HEK293 (cell line): ENCODE measurements around the gene LRP1-AS.

Source experiments
- HIC1 ChIP-seq: fragments of 450-650 bp; formaldehyde crosslinking; IDR thresholded peaks from 2 replicates; pipeline ENCODE4 v1.5.1; 2016; ENCODE audit warnings: missing biosample characterization, missing genetic modification characterization
- PRDM1 ChIP-seq: fragments of 450-650 bp; formaldehyde crosslinking; IDR thresholded peaks from 2 replicates; pipeline ENCODE4; 2016; ENCODE audit warnings: missing biosample characterization, missing genetic modification characterization
- PRDM4 ChIP-seq: fragments of 450-650 bp; formaldehyde crosslinking; IDR thresholded peaks from 2 replicates; pipeline ENCODE4 v1.5.1; 2017; ENCODE audit warnings: missing biosample characterization, missing genetic modification characterization
- REST ChIP-seq: fragments of 450-650 bp; formaldehyde crosslinking; IDR thresholded peaks from 2 replicates; pipeline ENCODE4 v1.5.1; 2016; ENCODE audit warnings: missing biosample characterization, missing genetic modification characterization
- WT1 ChIP-seq: fragments of 450-650 bp; formaldehyde crosslinking; IDR thresholded peaks from 2 replicates; pipeline ENCODE4 v1.5.1; 2016; ENCODE audit warnings: missing biosample characterization, missing genetic modification characterization
- ZBTB7A ChIP-seq: fragments of 450-650 bp; formaldehyde crosslinking; IDR thresholded peaks from 2 replicates; pipeline ENCODE4 v1.5.1; 2016; ENCODE audit warnings: low read depth, missing biosample characterization, missing genetic modification characterization
- ZFP69B ChIP-seq: fragments of 450-650 bp; formaldehyde crosslinking; IDR thresholded peaks from 2 replicates; pipeline ENCODE4 v1.5.1; 2016; ENCODE audit warnings: missing biosample characterization, missing genetic modification characterization
- ZNF112 ChIP-seq: fragments of 450-650 bp; formaldehyde crosslinking; IDR thresholded peaks from 2 replicates; pipeline ENCODE4 v1.5.0; 2017; ENCODE audit warnings: missing biosample characterization, missing genetic modification characterization
- ZNF140 ChIP-seq: fragments of 450-650 bp; formaldehyde crosslinking; IDR thresholded peaks from 2 replicates; pipeline ENCODE4 v1.5.1; 2016; ENCODE audit warnings: missing biosample characterization, missing genetic modification characterization
- ZNF26 ChIP-seq: fragments of 450-650 bp; formaldehyde crosslinking; IDR thresholded peaks from 2 replicates; pipeline ENCODE4 v1.5.1; 2016; ENCODE audit warnings: missing biosample characterization, missing genetic modification characterization
- ZNF274 ChIP-seq, 2 experiments: fragments of 200-500 bp in 1 of 2; fragments of 450-650 bp in 1 of 2; sonication (Bioruptor generic) in 1 of 2; formaldehyde crosslinking in 1 of 2; IDR thresholded peaks; 2 replicates each; pipeline versions ENCODE4 v1.5.1 to v1.6.1; 2014 to 2016; ENCODE audit warnings: borderline replicate concordance in 1 of 2, inconsistent platforms in 1 of 2, low read length in 1 of 2, missing biosample characterization in 1 of 2, missing genetic modification characterization in 1 of 2
- ZNF324 ChIP-seq: fragments of 450-650 bp; formaldehyde crosslinking; IDR thresholded peaks from 2 replicates; pipeline ENCODE4 v1.5.1; 2016; ENCODE audit warnings: missing biosample characterization, missing genetic modification characterization
- ZNF335 ChIP-seq: fragments of 450-650 bp; formaldehyde crosslinking; conservative IDR thresholded peaks from 2 replicates; pipeline ENCODE4 v1.5.1; 2016; ENCODE audit warnings: missing biosample characterization, missing genetic modification characterization
- ZNF623 ChIP-seq: fragments of 450-650 bp; formaldehyde crosslinking; IDR thresholded peaks from 2 replicates; pipeline ENCODE4 v1.5.1; 2016; ENCODE audit warnings: missing biosample characterization, missing genetic modification characterization
- ZNF658 ChIP-seq: fragments of 450-650 bp; formaldehyde crosslinking; IDR thresholded peaks from 2 replicates; pipeline ENCODE4; 2016; ENCODE audit warnings: missing biosample characterization, missing genetic modification characterization
- ZNF677 ChIP-seq: fragments of 450-650 bp; IDR thresholded peaks from 2 replicates; pipeline ENCODE4 v1.5.0; 2018; ENCODE audit warnings: missing biosample characterization, mild to moderate bottlenecking, missing genetic modification characterization, moderate library complexity
- ZNF76 ChIP-seq: fragments of 450-650 bp; formaldehyde crosslinking; IDR thresholded peaks from 2 replicates; pipeline ENCODE4; 2016; ENCODE audit warnings: low read depth, missing biosample characterization, missing genetic modification characterization, borderline replicate concordance
- TF ChIP-seq, protein P1 (sequence below): fragments of 450-650 bp; formaldehyde crosslinking; IDR thresholded peaks from 2 replicates; pipeline ENCODE4 v1.5.1; 2017; ENCODE audit warnings: missing biosample characterization, missing genetic modification characterization
- TF ChIP-seq, protein P2 (sequence below): fragments of 450-650 bp; formaldehyde crosslinking; IDR thresholded peaks from 2 replicates; pipeline ENCODE4 v1.5.1; 2016; ENCODE audit warnings: missing biosample characterization, missing genetic modification characterization
- TF ChIP-seq, protein P3 (sequence below): fragments of 450-650 bp; formaldehyde crosslinking; IDR thresholded peaks from 2 replicates; pipeline ENCODE4 v1.5.1; 2016; ENCODE audit warnings: missing biosample characterization, missing genetic modification characterization
- TF ChIP-seq, protein P4 (sequence below): fragments of 450-650 bp; formaldehyde crosslinking; IDR thresholded peaks from 2 replicates; pipeline ENCODE4 v1.5.1; 2017; ENCODE audit warnings: missing biosample characterization, missing genetic modification characterization

The LRP1-AS gene

GRCh38 chr12:57111031-57111734 lies 36.2 kb downstream of the LRP1-AS start, which contains the start of gene STAT6 (continued):
- TF ChIP-seq, protein P1, sequence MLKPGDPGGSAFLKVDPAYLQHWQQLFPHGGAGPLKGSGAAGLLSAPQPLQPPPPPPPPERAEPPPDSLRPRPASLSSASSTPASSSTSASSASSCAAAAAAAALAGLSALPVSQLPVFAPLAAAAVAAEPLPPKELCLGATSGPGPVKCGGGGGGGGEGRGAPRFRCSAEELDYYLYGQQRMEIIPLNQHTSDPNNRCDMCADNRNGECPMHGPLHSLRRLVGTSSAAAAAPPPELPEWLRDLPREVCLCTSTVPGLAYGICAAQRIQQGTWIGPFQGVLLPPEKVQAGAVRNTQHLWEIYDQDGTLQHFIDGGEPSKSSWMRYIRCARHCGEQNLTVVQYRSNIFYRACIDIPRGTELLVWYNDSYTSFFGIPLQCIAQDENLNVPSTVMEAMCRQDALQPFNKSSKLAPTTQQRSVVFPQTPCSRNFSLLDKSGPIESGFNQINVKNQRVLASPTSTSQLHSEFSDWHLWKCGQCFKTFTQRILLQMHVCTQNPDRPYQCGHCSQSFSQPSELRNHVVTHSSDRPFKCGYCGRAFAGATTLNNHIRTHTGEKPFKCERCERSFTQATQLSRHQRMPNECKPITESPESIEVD: no peak
- TF ChIP-seq, protein P2, sequence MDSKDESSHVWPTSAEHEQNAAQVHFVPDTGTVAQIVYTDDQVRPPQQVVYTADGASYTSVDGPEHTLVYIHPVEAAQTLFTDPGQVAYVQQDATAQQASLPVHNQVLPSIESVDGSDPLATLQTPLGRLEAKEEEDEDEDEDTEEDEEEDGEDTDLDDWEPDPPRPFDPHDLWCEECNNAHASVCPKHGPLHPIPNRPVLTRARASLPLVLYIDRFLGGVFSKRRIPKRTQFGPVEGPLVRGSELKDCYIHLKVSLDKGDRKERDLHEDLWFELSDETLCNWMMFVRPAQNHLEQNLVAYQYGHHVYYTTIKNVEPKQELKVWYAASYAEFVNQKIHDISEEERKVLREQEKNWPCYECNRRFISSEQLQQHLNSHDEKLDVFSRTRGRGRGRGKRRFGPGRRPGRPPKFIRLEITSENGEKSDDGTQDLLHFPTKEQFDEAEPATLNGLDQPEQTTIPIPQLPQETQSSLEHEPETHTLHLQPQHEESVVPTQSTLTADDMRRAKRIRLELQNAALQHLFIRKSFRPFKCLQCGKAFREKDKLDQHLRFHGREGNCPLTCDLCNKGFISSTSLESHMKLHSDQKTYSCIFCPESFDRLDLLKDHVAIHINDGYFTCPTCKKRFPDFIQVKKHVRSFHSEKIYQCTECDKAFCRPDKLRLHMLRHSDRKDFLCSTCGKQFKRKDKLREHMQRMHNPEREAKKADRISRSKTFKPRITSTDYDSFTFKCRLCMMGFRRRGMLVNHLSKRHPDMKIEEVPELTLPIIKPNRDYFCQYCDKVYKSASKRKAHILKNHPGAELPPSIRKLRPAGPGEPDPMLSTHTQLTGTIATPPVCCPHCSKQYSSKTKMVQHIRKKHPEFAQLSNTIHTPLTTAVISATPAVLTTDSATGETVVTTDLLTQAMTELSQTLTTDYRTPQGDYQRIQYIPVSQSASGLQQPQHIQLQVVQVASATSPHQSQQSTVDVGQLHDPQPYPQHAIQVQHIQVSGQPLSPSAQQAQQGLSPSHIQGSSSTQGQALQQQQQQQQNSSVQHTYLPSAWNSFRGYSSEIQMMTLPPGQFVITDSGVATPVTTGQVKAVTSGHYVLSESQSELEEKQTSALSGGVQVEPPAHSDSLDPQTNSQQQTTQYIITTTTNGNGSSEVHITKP: 0 out of 2 replicates have a peak, but pooled peaks have one; percentile 16
- TF ChIP-seq, protein P3, sequence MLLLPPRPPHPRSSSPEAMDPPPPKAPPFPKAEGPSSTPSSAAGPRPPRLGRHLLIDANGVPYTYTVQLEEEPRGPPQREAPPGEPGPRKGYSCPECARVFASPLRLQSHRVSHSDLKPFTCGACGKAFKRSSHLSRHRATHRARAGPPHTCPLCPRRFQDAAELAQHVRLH (tag by site-specific recombination): no peak
- TF ChIP-seq HIC1 (tag by site-specific recombination): no peak
- no peak for TF ChIP-seq ZBTB7A
- no peak for TF ChIP-seq ZNF677 (tag by site-specific recombination)
- no peak for TF ChIP-seq ZNF112 (tag by site-specific recombination)
- TF ChIP-seq ZNF324 (tag by site-specific recombination): 0 out of 2 replicates have a peak, but pooled peaks have one; percentile 49
- no peak for TF ChIP-seq ZNF335 (tag by site-specific recombination)
- TF ChIP-seq ZNF26 (tag by site-specific recombination): no peak
- TF ChIP-seq PRDM4: no peak
- TF ChIP-seq ZNF274 (IDR thresholded peaks at IDR 0.05; ENCODE audit: low read length): no peak
- no peak for TF ChIP-seq ZNF274 (tag by site-specific recombination; IDR thresholded peaks at IDR 0.05; ENCODE audit: borderline replicate concordance)
- no peak for TF ChIP-seq ZFP69B (tag by site-specific recombination)
- no peak for TF ChIP-seq ZNF658 (tag by site-specific recombination)
- peak; percentile 79 for TF ChIP-seq PRDM1 (tag by site-specific recombination)
- TF ChIP-seq REST (tag by site-specific recombination): peak; percentile 93
- peak; percentile 21; the same call in 1 of the 2 replicates for TF ChIP-seq WT1 (tag by site-specific recombination)
- no peak for TF ChIP-seq ZNF76 (tag by site-specific recombination)
- TF ChIP-seq ZNF140 (tag by site-specific recombination): no peak
- TF ChIP-seq ZNF623 (tag by site-specific recombination): no peak
- TF ChIP-seq, protein P4, sequence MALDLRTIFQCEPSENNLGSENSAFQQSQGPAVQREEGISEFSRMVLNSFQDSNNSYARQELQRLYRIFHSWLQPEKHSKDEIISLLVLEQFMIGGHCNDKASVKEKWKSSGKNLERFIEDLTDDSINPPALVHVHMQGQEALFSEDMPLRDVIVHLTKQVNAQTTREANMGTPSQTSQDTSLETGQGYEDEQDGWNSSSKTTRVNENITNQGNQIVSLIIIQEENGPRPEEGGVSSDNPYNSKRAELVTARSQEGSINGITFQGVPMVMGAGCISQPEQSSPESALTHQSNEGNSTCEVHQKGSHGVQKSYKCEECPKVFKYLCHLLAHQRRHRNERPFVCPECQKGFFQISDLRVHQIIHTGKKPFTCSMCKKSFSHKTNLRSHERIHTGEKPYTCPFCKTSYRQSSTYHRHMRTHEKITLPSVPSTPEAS (tag by site-specific recombination): peak; percentile 94
